Measurements from ENCODE around the gene KLHL13.

- TF ChIP-seq POLR2A (IDR thresholded peaks at IDR 0.05; ENCODE audit: low read length), result no peak
- TF ChIP-seq GATA1 (IDR thresholded peaks at IDR 0.05; ENCODE audit: low read depth, low read length), result no peak
These were observed 221.2 kb downstream of the KLHL13 start for GRCh38 chrX:117895418-117895817.

All from erythroblast (primary cell).